DND-41 (cell line): ENCODE data around the gene TMEM131L.

Source experiments
- CTCF ChIP-seq: IDR thresholded peaks from 2 replicates; pipeline ENCODE4 v1.5.1; 2012; ENCODE audit warnings: borderline replicate concordance, low read length, moderate library complexity, mild to moderate bottlenecking; ENCODE audit not compliant: poor library complexity, severe bottlenecking; ENCODE audit errors: extremely low read depth
- EZH2 ChIP-seq: IDR thresholded peaks from 3 replicates; pipeline ENCODE4 v1.6.1; 2012; ENCODE audit warnings: borderline replicate concordance, low read depth, mild to moderate bottlenecking, moderate library complexity, low read length, inconsistent platforms; ENCODE audit not compliant: severe bottlenecking

- TF ChIP-seq CTCF (no peak), EZH2 (no peak)
Measured at GRCh38 chr4:153638999-153639398, 172.8 kb downstream of the TMEM131L start.
